HuH-7 (cell line): ENCODE results near the gene PGBD5.

Source experiments
- DNase-seq: peaks from one replicate; pipeline ENCODE4 v3.0.0; 2011; ENCODE audit warnings: low spot score

Gene PGBD5

GRCh38 chr1:230301322-230301721 is 124.8 kb downstream of the PGBD5 start:
- no peak for DNase-seq

DNA sequence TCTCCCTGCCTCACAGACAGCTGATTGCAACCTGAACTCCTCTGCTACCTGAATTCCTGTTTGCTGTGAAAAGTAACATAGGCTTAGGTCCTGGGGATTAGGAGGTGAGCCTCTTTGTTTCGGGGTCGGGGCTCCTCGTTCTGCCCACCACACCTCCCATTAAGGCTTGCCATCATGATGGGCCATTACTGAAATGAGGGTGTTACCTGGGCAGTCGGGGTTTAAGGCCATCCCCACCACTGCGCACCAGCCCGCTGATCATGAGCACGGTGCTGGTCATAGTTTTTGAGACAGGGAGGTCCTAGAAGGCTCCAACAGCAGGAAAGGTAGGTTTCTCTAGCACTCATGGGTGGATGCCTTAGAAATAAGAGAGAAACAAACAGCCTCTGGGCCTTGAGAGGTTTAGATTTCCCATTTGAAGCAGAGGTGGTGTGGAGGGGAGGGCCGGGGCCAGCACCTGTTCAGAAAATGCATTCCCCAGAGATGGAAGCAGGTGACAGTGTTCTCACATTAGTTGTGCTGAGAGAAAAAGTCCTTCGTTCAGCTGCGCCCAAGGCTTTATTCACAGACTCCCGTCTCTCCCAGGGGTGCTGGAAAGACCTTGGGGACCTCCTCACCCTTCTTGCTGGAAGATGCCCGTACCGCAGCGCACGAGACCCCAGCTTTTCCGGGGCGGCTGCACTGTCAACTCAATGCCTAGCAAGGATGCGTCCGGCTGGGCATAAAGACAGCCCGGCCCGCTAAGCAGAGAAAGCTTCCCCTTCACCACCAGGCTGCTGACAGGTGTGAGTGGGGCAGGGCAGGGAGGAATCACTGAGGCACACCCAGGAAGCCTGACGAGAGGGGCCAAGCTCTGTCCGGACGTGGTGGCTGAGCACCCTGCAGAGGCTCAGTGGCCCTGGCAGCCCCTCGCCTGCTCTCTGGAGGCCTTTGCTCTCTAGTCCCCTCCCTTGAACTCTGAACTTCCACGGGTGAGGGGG is 125.5 kb downstream of the PGBD5 start:
- no peak for DNase-seq

DNA sequence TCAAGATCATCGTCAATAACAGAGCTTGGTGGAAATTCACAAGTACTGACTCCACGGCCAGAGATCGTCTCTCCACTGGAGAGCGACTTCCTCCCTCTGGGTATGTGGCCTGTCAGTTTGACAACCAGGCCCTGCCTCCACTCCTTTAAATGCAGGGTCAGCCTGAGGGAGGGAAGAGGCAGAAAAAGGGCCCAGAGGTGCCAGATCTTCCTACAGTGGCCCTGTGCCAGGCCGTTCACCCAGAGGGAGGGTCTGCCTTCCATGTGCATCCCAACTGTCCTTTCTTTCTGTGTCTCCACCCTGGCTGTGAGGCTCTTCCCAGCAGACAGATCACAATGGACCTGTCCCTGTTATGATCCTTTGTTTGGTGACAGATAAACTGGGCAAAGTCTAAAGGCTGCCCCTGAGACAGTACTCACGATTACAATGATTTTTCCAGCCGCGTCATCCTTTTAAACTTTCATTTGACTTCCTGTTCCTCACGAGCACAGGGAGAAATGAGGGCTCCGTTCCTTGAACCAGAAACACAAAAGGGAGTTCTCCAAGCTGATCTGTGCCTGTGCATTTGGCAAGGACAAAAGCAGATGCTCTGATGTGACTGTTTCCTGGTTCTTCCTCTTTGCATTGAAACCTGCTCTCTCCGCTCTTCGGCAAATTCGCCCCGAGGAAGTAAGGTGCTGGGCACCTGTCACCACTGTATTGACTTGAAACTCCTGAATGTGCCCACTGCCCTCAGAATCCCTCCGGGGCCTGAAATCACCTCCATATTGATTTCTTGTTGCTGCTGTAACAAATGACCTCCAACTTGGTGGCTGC is 126.7 kb downstream of the PGBD5 start:
- DNase-seq: no peak

GRCh38 chr1:230295367-230295766 is 130.8 kb downstream of the PGBD5 start:
- DNase-seq: no peak

DNA sequence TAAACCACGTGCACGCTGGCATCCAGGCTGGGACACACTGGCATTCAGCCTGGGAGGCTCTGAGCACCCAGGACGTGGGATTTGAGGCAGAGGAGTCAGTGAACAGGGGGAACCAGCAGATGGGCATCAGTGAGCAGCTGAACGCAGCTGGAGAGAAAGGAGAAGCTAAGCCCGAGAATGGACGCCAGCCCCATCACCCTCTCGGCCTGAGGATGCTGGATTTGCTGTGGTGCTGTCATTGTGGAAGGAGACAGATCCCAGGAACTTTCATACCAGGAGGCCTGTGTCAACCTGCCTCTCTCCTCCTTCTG is 132.8 kb downstream of the PGBD5 start:
- DNase-seq: no peak

DNA sequence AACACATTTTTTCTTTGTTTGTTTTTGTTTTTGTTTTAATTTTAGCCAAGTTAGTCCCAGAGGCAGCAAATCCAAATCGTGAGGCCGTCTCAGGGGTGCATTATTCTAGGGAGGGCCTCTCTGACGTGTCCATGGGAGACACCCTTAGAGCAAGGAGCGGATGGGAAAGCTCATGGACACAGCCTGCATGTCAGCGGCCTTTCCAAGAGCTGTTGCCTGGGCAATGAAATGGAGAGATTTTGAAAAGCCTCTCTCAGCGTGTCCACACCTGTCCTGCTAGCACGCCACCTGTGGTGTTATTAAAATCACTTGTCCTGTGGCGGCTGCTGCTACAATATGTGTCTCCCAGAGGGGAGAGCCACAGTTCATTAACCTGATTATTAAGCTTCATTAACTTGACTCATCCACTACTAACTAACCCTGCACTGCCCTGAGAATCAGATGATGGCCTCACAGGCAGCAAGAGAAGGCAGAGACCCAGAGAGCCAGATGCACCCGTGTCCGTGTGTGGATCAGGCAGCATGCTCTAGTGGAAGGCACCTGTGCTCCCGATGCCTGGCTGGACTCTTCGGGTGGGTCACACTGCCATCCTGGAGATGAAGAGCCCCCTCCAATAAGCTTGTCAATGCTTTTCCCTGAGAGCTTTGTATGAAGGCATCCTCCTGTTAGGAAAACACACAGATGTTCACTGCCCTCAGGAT is 133.3 kb downstream of the PGBD5 start:
- no peak for DNase-seq

DNA sequence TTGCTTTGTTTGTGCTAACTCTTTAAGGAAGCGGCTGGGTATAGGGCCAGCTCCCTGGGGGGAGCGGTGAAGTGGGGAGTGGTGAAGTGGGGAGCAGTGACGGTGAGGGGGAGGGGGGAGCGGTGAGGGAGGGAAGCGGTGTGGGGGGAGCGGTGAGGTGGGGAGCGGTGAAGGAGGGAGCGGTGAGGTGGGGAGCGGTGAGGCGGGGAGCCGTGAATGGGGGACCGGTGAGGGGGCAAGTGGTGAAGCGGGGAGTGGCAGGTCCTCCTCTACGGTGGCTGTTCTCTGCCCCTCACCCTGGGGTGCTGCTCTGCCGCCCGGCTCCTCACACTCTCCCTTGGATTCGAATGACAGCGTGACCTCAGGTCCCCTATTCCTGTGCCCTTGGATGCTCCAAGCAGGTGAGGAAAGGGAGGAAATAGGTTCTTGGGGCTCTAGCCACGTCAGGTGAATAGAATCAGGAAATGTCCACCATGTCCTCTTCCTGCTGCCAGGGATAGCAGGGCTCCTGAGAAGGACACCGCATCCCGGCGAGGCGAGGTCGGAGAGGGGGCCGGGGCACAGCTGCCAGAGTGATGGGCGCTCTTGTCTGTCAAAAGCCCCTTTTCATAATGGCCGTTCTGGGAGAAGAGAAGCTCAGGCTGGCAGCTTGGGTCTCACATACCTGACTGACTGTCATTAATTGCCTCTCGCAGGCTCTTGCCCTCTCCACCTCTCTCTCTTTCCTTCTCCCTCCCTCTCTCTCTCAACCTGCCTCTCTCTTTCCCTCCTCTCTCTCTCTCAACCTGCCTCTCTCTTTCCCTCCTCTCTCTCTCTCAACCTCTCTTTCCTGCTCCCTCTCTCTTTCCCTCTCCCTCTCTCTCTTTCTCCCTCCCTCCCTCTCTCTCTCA is 134.2 kb downstream of the PGBD5 start:
- DNase-seq: no peak

DNA sequence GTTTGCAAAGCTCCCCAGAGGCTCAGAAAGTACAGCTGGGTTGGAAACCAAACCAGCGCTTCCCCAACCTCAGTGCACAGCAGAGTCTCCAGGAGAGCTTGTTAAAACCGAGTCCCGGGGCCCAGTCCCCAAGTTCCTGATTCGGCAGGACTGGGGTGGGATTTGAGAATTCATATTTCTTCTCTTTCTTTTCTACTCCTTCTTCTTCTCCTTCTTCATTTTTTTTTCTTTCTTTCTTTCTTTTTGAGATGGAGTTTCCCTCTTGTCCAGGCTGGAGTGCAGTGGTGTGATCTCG is 136.8 kb downstream of the PGBD5 start:
- no peak for DNase-seq

GRCh38 chr1:230288641-230289349 is 137.3 kb downstream of the PGBD5 start:
- no peak for DNase-seq

GRCh38 chr1:230287674-230288315 is 138.3 kb downstream of the PGBD5 start:
- no peak for DNase-seq

DNA sequence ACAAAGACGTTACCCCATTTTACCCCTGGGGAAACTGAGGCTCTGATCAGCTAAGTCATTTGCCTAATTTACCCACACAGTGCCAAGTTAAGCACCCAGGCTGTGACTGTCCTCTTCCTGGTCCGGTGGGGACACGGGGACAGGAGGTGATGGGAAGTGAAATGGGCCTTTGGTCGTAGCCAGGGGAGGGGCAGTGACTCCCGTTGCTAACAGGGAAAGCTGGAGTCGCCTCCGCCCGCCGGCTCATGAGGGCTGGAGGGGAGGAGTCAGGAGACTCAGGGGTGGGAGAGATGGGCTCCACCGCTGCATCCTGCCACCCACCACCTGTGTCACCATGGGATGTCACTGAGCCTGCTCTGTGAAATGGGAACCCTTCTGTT is 139.3 kb downstream of the PGBD5 start:
- no peak for DNase-seq

DNA sequence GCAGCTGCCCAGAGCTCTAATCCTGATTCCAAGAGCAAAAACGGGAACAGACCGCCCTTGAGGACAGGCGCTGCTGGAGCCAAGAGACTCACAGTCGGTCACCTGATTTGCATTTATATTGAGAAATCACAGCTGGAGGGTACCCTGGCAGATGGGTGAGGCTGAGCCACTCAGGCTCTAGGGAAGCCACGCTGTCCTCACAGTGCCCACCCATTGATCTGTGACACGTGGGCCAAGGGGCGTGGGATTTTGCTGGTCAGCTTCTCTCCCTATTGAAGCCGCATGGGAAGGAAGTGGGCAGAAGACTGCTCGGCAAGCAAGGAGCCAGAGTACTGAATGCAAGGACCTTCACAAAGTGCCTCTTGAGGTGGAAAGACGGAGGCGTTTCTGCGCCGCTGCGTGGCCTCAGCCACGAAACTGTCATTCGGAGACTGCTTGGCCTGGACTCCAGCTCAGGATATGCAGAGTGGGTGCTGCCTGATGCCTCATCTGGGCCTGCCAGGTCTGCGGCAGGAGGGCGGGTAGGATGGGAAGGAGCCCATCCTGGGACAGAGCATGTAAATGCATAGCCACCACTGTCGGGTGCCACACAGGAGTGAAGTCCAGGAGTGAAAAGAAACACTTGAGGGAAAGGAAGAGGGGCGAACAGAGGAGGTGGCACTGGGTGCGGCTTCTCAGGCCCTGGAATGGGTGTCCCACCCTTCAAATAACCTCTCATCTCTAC is 139.8 kb downstream of the PGBD5 start:
- no peak for DNase-seq

GRCh38 chr1:230285351-230285750 is 140.8 kb downstream of the PGBD5 start:
- no peak for DNase-seq

DNA sequence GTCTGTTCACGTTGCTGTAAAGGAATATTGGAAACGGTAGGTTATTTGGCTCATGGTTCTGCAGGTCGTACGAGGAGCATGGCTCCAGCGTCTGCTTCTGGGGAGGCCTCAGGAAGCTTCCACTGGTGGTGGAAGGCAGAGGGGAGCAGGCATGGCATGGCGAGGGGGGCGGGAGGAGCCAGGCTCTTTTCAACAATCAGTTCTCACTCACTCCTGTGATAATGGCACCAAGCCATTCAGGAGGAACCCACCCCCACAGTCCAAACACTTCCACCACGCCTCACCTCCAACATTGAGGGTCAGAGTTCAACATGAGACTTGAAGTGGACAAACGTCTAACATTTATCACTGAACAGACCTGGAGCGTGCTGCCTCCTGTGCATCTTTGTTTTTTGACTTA is 141.2 kb downstream of the PGBD5 start:
- no peak for DNase-seq

GRCh38 chr1:230283678-230284077 is 142.5 kb downstream of the PGBD5 start:
- DNase-seq: no peak

- DNase-seq: no peak
Observed at GRCh38 chr1:230282157-230282556, 144.0 kb downstream of the PGBD5 start.

GRCh38 chr1:230281556-230281955 is 144.6 kb downstream of the PGBD5 start:
- no peak for DNase-seq

GRCh38 chr1:230280906-230281413 is 145.2 kb downstream of the PGBD5 start:
- DNase-seq: no peak

DNA sequence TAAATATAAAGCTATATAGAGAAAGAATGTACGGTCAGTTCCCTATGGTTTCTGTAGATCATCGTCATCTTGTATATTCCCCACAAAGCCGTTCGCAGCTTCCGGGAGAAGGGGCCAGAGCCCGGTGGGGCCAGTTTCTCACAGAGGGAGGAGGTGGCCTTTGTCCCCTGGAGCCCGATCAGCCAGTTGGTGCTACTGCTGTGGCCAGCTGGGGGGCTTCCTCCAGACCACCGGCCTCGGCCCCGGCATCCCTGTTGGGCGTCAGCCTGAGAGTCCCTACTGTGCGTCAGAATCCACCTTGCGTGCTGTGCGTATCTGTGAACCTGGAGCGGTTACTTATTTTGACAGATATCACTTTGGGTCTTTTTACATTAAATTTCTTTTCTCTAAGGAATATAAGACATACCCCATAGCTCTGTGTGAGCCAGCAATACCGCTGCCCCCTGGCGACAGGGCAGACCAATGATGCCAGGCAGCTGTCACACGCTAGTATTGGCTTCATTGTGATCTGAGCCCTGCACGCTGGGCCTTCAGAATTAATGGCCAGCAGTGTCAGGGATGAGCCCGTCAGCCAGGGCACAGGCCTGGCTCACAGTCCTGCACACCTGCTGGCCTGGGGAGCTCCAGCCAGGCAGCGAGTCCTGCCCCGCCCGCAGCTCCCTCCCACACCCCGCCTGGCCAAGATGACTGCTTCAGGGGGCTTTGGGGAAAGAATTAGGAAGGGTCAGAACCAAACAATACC is 145.9 kb downstream of the PGBD5 start:
- DNase-seq: no peak
